K562 (cell line): Measurements from ENCODE around the gene PLEKHS1. TPM values are rescaled to one million over a fixed set of nuclear protein-coding genes. Genes with fewer than 3 reads are reported as not detected.

Experiments
- ATAC-seq: fragments of 200-7000 bp; cut with Tn5 transposase; 3 replicates; pipeline ENCODE4 v1.9.1; 2020; ENCODE audit warnings: moderate library complexity
- BruUV-seq: library from RNA; stranded (reverse); fragments of 400-500 nt; replicated peaks from 2 replicates; lab custom pipeline; 2021; lab: Mats Ljungman, UMichigan
- CTCF ChIA-PET: fragments of 300-600 bp; formaldehyde crosslinking; extraction: SDS; loops from one replicate; lab custom pipeline; 2021; ENCODE audit warnings: low intra/inter-chr PET ratio; lab: Yijun Ruan, JAX
- POLR2A ChIA-PET: fragments of 300-600, 350-650 bp; sonication (Branson Sonifier 250); formaldehyde crosslinking; extraction: SDS; loops from one replicate; lab custom pipeline; 2021; ENCODE audit warnings: antibody characterized with exemption, inconsistent platforms; lab: Yijun Ruan, JAX
- DNase-seq, 4 experiments: peaks; one replicate each; pipeline versions ENCODE4 v3.0.0 to v3.0.0-alpha.2; 2011 to 2018; ENCODE audit warnings: low spot score in 3 of 4, mixed read lengths in 3 of 4; ENCODE audit errors: extremely low read depth in 1 of 4
- FAIRE-seq: peaks from 2 replicates; lab custom pipeline; 2011; peaks lifted over from hg19 to GRCh38; lab: Jason Lieb, UNC
- H2AFZ ChIP-seq: 2 replicates; pipeline ENCODE4 v1.6.0; 2011; ENCODE audit warnings: low read depth, low read length, control low read depth, inconsistent platforms
- H3K27ac ChIP-seq: fragments of 200-600 bp; 3 replicates; pipeline ENCODE4 v1.8.0; 2011; ENCODE audit warnings: low read depth, mild to moderate bottlenecking, control low read depth, inconsistent platforms, low read length, moderate library complexity, mixed read lengths; ENCODE audit errors: extremely low read depth
- H3K27me3 ChIP-seq, 2 experiments: fragments of 300-600 bp in 1 of 2; 2 replicates in 1 of 2; 3 replicates in 1 of 2; pipeline versions ENCODE4 v1.6.0 to v1.8.0; 2011; ENCODE audit warnings: inconsistent platforms in 2 of 2, low read length in 2 of 2, mild to moderate bottlenecking in 1 of 2, mixed read lengths in 1 of 2, moderate library complexity in 1 of 2; ENCODE audit not compliant: control insufficient read depth in 2 of 2, insufficient read depth in 2 of 2
- H3K36me3 ChIP-seq: fragments of 300-600 bp; 3 replicates; pipeline ENCODE4 v1.8.0; 2011; ENCODE audit warnings: mild to moderate bottlenecking, low read length, inconsistent platforms; ENCODE audit not compliant: control insufficient read depth, insufficient read depth
- H3K4me1 ChIP-seq, 2 experiments: fragments of 200-600 bp in 1 of 2; replicated peaks in 1 of 2; 2 replicates in 1 of 2; 3 replicates in 1 of 2; pipeline versions ENCODE4 v1.5.1 to v1.8.0; 2011; ENCODE audit warnings: inconsistent platforms in 2 of 2, low read length in 2 of 2, mild to moderate bottlenecking in 1 of 2, mixed read lengths in 1 of 2, moderate library complexity in 1 of 2; ENCODE audit not compliant: control insufficient read depth in 2 of 2, insufficient read depth in 2 of 2
- H3K4me2 ChIP-seq: 2 replicates; pipeline ENCODE4 v1.6.1; 2011; ENCODE audit warnings: low read length, control low read depth, inconsistent platforms, mixed read lengths; ENCODE audit not compliant: insufficient read depth
- H3K4me3 ChIP-seq: fragments of 200-600 bp; sonication (generic), shearing (Covaris generic); 2 replicates; pipeline ENCODE4 v1.5.1; 2016; ENCODE audit warnings: control low read depth, inconsistent platforms
- H3K79me2 ChIP-seq: fragments of 200-600 bp; 3 replicates; pipeline ENCODE4 v1.8.0; 2011; ENCODE audit warnings: low read length, inconsistent platforms; ENCODE audit not compliant: control insufficient read depth, insufficient read depth
- H3K9ac ChIP-seq, 2 experiments: 2 replicates each; pipeline versions ENCODE4 v1.6.0 to v1.6.1; 2011; ENCODE audit warnings: low read depth in 2 of 2, low read length in 2 of 2, control low read depth in 1 of 2, inconsistent platforms in 1 of 2, mild to moderate bottlenecking in 1 of 2, mixed read lengths in 1 of 2; ENCODE audit not compliant: insufficient read depth in 1 of 2
- H3K9me1 ChIP-seq: one replicate; pipeline ENCODE4 v1.6.0; 2011; ENCODE audit warnings: inconsistent platforms, mild to moderate bottlenecking, low read length, moderate library complexity; ENCODE audit not compliant: control insufficient read depth, insufficient read depth
- H3K9me3 ChIP-seq: replicated peaks from 2 replicates; pipeline ENCODE4 v1.5.1; 2011; ENCODE audit warnings: low read depth, low read length, inconsistent platforms; ENCODE audit not compliant: control insufficient read depth, insufficient read depth
- H4K20me1 ChIP-seq: replicated peaks from 2 replicates; pipeline ENCODE4 v1.6.1; 2011; ENCODE audit warnings: low read length, inconsistent platforms, mixed read lengths; ENCODE audit not compliant: control insufficient read depth, insufficient read depth
- ELF1 ChIP-seq: fragments of 200-800 bp; sonication (Bioruptor generic); IDR thresholded peaks from 2 replicates; pipeline ENCODE4 v1.6.1; 2016; ENCODE audit warnings: missing genetic modification characterization, missing compliant biosample characterization
- SPI1 ChIP-seq: IDR thresholded peaks from 2 replicates; pipeline ENCODE4 v1.6.1; 2011; ENCODE audit warnings: low read depth, low read length, control low read depth, borderline replicate concordance
- ZNF764 ChIP-seq: fragments of 250-450 bp; sonication (Bioruptor Pico); IDR thresholded peaks from 2 replicates; pipeline ENCODE4 v1.4.0; 2020; ENCODE audit warnings: low read depth, mild to moderate bottlenecking, moderate library complexity
- WGBS: fragments of 100-300 bp; shearing (Covaris generic); methylation state at CpG from one replicate; pipeline ENCODE4 v1.1.6; 2016; ENCODE audit warnings: low coverage, mixed read lengths; ENCODE audit not compliant: insufficient coverage; ENCODE audit errors: missing lambda C conversion rate; 5-methylcytosine and 5-hydroxymethylcytosine counted together
- in situ Hi-C: fragments of 300-500 bp; cut with MboI; formaldehyde crosslinking; loops from 4 replicates; pipeline ENCODE4 v1.15.0; 2018; ENCODE audit warnings: inconsistent platforms, mixed read lengths
- intact Hi-C: fragments of 100-400 bp; cut with micrococcal nuclease; formaldehyde crosslinking; loops from 2 replicates; pipeline ENCODE4 v1.14.2; 2022
- polyA plus RNA-seq, 8 experiments: library from polyadenylated mRNA; depleted of rRNA in 4 of 8; stranded (reverse) in 5 of 8; unstranded in 3 of 8; fragments of >200 nt; fragmentation: Nextera tagmentation in 2 of 8; fragmentation: Illumina TruSeq in 1 of 8; extraction: Ambion mirVana in 2 of 8; extraction: Trizol in 1 of 8; gene quantifications; 2 replicates each; pipeline versions ENCODE4 v1.2.1 to v1.2.3, GENCODE V29; 2011 to 2014; ENCODE audit warnings: inconsistent platforms in 1 of 8, missing spikeins in 1 of 8
- total RNA-seq, 7 experiments: library from RNA; depleted of rRNA in 6 of 7; stranded (reverse); fragments of >200 nt in 6 of 7; fragmentation: Illumina TruSeq in 2 of 7; extraction: Trizol in 2 of 7; gene quantifications; 2 replicates each; pipeline versions ENCODE4 v1.2.1 to v1.2.3, GENCODE V29; 2011 to 2021; ENCODE audit warnings: low replicate concordance in 1 of 7
- TF ChIP-seq, protein P1 (sequence below), 2 experiments: fragments of 450-650 bp; IDR thresholded peaks; 2 replicates each; pipeline ENCODE4 v1.6.1; 2018; ENCODE audit warnings: mild to moderate bottlenecking in 2 of 2, low read depth in 1 of 2; ENCODE audit not compliant: partially characterized antibody in 2 of 2
- TF ChIP-seq, protein P2 (sequence below): fragments of 450-650 bp; IDR thresholded peaks from 2 replicates; pipeline ENCODE4 v1.7.1; 2018; ENCODE audit warnings: mild to moderate bottlenecking, low read depth; ENCODE audit not compliant: partially characterized antibody
- TF ChIP-seq, protein P3 (sequence below): fragments of 250-450 bp; sonication (Bioruptor Pico); IDR thresholded peaks from 2 replicates; pipeline ENCODE4 v1.4.0; 2020; ENCODE audit warnings: mild to moderate bottlenecking, moderate library complexity

Gene PLEKHS1
- total and polyA plus RNA-seq, 9 of the 15 experiments (the other 6 are each of a cell fraction or from before 2014, with no cell fraction given), result not detected

DNA sequence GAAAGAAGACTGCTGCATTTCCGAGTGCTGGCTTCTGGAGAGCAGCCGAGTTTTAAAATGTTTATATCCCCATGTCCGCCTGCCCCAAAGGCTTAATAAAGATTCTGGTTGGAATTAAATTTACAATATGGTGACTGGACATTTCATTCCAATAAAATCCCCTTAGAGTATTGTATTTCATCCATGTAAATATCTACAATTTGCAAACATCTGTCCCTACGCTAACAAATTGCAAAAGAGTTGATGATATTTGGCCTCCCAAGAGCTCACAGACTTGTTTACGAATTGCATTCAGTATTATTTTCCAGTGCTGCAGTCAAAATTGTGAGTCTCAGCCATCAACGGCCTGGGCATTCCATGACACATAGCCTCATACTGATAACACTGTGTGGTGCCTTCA, 50.1 kb downstream of the PLEKHS1 start (continued):
- TF ChIP-seq, protein P1, sequence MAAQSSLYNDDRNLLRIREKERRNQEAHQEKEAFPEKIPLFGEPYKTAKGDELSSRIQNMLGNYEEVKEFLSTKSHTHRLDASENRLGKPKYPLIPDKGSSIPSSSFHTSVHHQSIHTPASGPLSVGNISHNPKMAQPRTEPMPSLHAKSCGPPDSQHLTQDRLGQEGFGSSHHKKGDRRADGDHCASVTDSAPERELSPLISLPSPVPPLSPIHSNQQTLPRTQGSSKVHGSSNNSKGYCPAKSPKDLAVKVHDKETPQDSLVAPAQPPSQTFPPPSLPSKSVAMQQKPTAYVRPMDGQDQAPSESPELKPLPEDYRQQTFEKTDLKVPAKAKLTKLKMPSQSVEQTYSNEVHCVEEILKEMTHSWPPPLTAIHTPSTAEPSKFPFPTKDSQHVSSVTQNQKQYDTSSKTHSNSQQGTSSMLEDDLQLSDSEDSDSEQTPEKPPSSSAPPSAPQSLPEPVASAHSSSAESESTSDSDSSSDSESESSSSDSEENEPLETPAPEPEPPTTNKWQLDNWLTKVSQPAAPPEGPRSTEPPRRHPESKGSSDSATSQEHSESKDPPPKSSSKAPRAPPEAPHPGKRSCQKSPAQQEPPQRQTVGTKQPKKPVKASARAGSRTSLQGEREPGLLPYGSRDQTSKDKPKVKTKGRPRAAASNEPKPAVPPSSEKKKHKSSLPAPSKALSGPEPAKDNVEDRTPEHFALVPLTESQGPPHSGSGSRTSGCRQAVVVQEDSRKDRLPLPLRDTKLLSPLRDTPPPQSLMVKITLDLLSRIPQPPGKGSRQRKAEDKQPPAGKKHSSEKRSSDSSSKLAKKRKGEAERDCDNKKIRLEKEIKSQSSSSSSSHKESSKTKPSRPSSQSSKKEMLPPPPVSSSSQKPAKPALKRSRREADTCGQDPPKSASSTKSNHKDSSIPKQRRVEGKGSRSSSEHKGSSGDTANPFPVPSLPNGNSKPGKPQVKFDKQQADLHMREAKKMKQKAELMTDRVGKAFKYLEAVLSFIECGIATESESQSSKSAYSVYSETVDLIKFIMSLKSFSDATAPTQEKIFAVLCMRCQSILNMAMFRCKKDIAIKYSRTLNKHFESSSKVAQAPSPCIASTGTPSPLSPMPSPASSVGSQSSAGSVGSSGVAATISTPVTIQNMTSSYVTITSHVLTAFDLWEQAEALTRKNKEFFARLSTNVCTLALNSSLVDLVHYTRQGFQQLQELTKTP (IDR thresholded peaks at IDR 0.05; ENCODE audit: low read depth in 1 of 2, partially characterized antibody in 2 of 2), result no peak

DNA sequence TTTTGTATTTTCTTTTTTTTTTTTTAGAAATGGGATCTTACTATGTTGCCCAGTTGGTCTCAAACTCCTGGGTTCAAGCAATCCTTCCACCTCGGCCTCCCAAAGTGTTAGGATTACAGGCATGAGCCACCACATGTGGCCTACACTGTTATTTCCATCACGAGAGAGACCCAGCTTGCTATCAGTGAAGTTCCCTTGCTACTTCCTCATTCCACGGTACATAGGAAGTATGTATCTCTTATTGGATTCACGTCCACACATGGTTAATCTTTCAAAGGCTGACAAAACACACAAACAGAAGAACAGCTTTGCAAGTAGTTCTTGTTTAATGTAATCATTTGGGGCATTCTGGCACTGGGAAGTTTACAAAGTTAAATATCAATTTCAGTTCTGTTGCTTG, 51.5 kb downstream of the PLEKHS1 start:
- H3K4me3 ChIP-seq, result no peak overlapping the region
- H2AFZ ChIP-seq, result peak overlapping the region; percentile 67; the same call in 1 of the 2 replicates
- H4K20me1 ChIP-seq, result no peaks in the 10 kb centered on the region
- DNase-seq, result no peak
- no peaks in the 10 kb centered on the region; a peak in 1 of 5 replicates for H3K4me1 ChIP-seq
- H3K9me3 ChIP-seq, result no peaks in the 10 kb centered on the region
- no peaks in the 10 kb centered on the region for H3K9me1 ChIP-seq
- ATAC-seq, result peak; percentile 57; the same call in 2 of the 3 replicates
- in situ Hi-C loops, result no loop called here
- no peaks in the 10 kb centered on the region for H3K36me3 ChIP-seq
- H3K79me2 ChIP-seq, result no peaks in the 10 kb centered on the region
- no peak overlapping the region for H3K9ac ChIP-seq
- WGBS, result 4% methylated on average over 4 of the region's 4 CpGs
- H3K27me3 ChIP-seq, result no peaks in the 10 kb centered on the region; a peak in 1 of 5 replicates
- intact Hi-C loops, result no loop called here
- CTCF ChIA-PET, result no interaction called here
- no peak for FAIRE-seq
- no TSS peak for BruUV-seq
- no peak overlapping the region for H3K27ac ChIP-seq
- POLR2A ChIA-PET, result interaction anchor here (0.7 kb wide), 1 partner anchor 372 kb away, joined by 3 read pairs; no protein-coding TSS in a partner anchor
- 0 out of 2 replicates have a peak overlapping the region, but pooled peaks have one; percentile 4 for H3K4me2 ChIP-seq
- TF ChIP-seq, protein P2, sequence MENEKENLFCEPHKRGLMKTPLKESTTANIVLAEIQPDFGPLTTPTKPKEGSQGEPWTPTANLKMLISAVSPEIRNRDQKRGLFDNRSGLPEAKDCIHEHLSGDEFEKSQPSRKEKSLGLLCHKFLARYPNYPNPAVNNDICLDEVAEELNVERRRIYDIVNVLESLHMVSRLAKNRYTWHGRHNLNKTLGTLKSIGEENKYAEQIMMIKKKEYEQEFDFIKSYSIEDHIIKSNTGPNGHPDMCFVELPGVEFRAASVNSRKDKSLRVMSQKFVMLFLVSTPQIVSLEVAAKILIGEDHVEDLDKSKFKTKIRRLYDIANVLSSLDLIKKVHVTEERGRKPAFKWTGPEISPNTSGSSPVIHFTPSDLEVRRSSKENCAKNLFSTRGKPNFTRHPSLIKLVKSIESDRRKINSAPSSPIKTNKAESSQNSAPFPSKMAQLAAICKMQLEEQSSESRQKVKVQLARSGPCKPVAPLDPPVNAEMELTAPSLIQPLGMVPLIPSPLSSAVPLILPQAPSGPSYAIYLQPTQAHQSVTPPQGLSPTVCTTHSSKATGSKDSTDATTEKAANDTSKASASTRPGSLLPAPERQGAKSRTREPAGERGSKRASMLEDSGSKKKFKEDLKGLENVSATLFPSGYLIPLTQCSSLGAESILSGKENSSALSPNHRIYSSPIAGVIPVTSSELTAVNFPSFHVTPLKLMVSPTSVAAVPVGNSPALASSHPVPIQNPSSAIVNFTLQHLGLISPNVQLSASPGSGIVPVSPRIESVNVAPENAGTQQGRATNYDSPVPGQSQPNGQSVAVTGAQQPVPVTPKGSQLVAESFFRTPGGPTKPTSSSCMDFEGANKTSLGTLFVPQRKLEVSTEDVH, result no peak
- TF ChIP-seq, protein P3, sequence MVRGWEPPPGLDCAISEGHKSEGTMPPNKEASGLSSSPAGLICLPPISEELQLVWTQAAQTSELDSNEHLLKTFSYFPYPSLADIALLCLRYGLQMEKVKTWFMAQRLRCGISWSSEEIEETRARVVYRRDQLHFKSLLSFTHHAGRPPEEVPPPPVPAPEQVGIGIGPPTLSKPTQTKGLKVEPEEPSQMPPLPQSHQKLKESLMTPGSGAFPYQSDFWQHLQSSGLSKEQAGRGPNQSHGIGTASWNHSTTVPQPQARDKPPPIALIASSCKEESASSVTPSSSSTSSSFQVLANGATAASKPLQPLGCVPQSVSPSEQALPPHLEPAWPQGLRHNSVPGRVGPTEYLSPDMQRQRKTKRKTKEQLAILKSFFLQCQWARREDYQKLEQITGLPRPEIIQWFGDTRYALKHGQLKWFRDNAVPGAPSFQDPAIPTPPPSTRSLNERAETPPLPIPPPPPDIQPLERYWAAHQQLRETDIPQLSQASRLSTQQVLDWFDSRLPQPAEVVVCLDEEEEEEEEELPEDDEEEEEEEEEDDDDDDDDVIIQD (CRISPR knock-in tag), result no peak
- TF ChIP-seq ELF1 (tag), result peak; percentile 47
- peak; percentile 42; the same call in 1 of the 2 replicates for TF ChIP-seq SPI1
- TF ChIP-seq ZNF764 (CRISPR knock-in tag), result no peak
